Heart right ventricle (tissue), 16 donors: Measurements from ENCODE around the gene APPL2. TPM values are rescaled to one million over a fixed set of nuclear protein-coding genes. Genes with fewer than 3 reads are reported as not detected.

Source experiments
- ATAC-seq, 8 donors: fragments of 200-7000 bp; cut with Tn5 transposase; one replicate each; pipeline ENCODE4 v1.9.1; 2020; ENCODE audit warnings: mild to moderate bottlenecking in 8 of 8, moderate library complexity in 8 of 8, moderate number of reproducible peaks in 1 of 8
- DNase-seq, 2 donors: peaks; one replicate each; pipeline ENCODE4 v3.0.0-alpha.2; 2020
- H3K27ac ChIP-seq, 10 donors: fragments of 200-600 bp; sonication (generic) in 2 of 10; one replicate each; pipeline versions ENCODE4 v1.5.0 to v1.8.0; 2020 to 2022; ENCODE audit warnings: mild to moderate bottlenecking in 3 of 10
- H3K27me3 ChIP-seq, 7 donors: fragments of 200-600 bp; one replicate each; pipeline ENCODE4 v1.8.0; 2021 to 2022; ENCODE audit warnings: mild to moderate bottlenecking in 2 of 7
- H3K36me3 ChIP-seq, 9 donors: fragments of 200-600 bp; sonication (generic) in 1 of 9; one replicate each; pipeline versions ENCODE4 v1.5.0 to v1.8.0; 2020 to 2022; ENCODE audit warnings: mild to moderate bottlenecking in 2 of 9
- H3K4me1 ChIP-seq, 9 donors: fragments of 200-600 bp; sonication (generic) in 1 of 9; one replicate each; pipeline versions ENCODE4 v1.5.0 to v1.8.0; 2020 to 2022; ENCODE audit warnings: mild to moderate bottlenecking in 4 of 9
- H3K4me3 ChIP-seq, 10 donors: fragments of 200-600 bp; sonication (generic) in 2 of 10; one replicate each; pipeline versions ENCODE4 v1.5.0 to v1.8.0; 2020 to 2022; ENCODE audit warnings: mild to moderate bottlenecking in 7 of 10, moderate library complexity in 2 of 10
- H3K9me3 ChIP-seq, 11 donors: fragments of 200-600 bp in 10 of 11; sonication (generic) in 2 of 11; one replicate each; pipeline versions ENCODE4 v1.5.0 to v1.8.0; 2013 to 2022; ENCODE audit warnings: mild to moderate bottlenecking in 2 of 11, control low read depth in 1 of 11, moderate library complexity in 1 of 11
- WGBS, 2 donors: extraction: QIAGEN DNeasy Blood & Tissue Kit; methylation state at CpG; one replicate each; pipeline ENCODE4 v1.1.7; 2013; ENCODE audit warnings: inconsistent platforms in 1 of 2; 5-methylcytosine and 5-hydroxymethylcytosine counted together
- intact Hi-C, 10 donors: fragments of 100-400 bp; cut with DNase I; formaldehyde crosslinking; loops; one replicate each; pipeline versions ENCODE4 v1.11.1 to v1.14.2; 2022
- polyA plus RNA-seq, 2 donors: library from polyadenylated mRNA; stranded (reverse); fragments of 200-250 nt; gene quantifications; one replicate each; pipeline ENCODE4 v1.2.3, GENCODE V29; 2013
- total RNA-seq, 10 donors: library from RNA; stranded (reverse); fragmentation: NEBNext Ultra II Directional in 3 of 10; extraction: Animal tissue kit (Norgen Biotek cat#: 25700) in 3 of 10; gene quantifications; one replicate each; pipeline versions ENCODE4 v1.2.1 to v1.2.4, GENCODE V29; 2021 to 2023
- TF ChIP-seq, protein P1 (sequence below), 9 donors: fragments of 200-600 bp; sonication (generic) in 2 of 9; IDR thresholded peaks; one replicate each; pipeline versions ENCODE4 v1.5.0 to v1.8.0; 2021 to 2022; ENCODE audit warnings: antibody characterized with exemption in 9 of 9, mild to moderate bottlenecking in 5 of 9, moderate library complexity in 1 of 9
- donor health status: Arrhythmogenic right ventricular cardiomyopathy.
- donor health status: ischemic (EF 13 %, LVEDD 7.1; RV severe dilation, severe dysfunction).
- donor health status: healthy with polysubstance abuse.
- donor health status: DM: no; HTN: yes; CAD: no.
- donor health status: DM: no; HTN: no; CAD: no.
- donor health status: ischemic (EF 25% LVEDD 6.9; RV normal size, moderate dysfunction).
- donor health status: ischemic (EF 25% LVEDD 5.7; RV mildly dilated, moderate dysfunction).
- donor health status: healthy.
- donor health status: DM: yes; HTN: yes; CAD: no.
- donor health status: Ischemic cardiomyopathy.
- donor health status: ischemic (EF 35%, LVEDD 5.7; RV mildly dilated, moderate dysfunction).
- donor health status: nonischemic (EF 11% LVEDD 7.7; RV severe dilation, severe dysfunction).
- donor health status: DM: yes; HTN: yes; CAD: no.
- donor health status: PGD.
- donor health status: ischemic (EF 29% LVEDD 5.4; RV normal size, mild dysfunction).
- donor health status: nonischemic (EF 23%, LVEDD 6.1; RV moderate dilation, normal function).

The APPL2 gene
- total and polyA plus RNA-seq, 12 donors = 8.4 to 28.9 (median 19.0) TPM

DNA sequence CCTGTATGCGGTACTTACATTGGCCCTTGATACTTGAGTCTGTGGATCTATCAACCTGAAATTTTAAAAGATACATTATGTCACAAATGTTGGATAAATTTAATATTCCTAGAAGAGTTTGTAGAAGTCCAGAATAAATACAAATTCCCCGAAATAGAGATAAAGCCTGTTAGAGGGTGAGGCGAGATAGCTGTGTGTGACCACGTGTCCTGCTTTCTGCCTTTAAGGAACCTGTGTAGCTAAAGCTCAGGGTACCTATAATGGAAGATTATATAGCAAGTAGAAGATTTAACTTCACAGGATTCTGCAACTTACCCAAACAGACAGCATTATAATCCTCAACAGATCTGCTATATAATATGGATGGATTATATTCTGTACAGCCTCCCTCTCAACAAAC lies 58.8 kb downstream of the APPL2 start:
- Histone ChIP-seq H3K27ac (no peak overlapping the region), H3K27me3 (no peaks in the 10 kb centered on the region), H3K9me3 (peaks cover 0 to 30% (median 0%) of the 10 kb centered on the region in 11 donors), H3K4me3 (no peak overlapping the region), H3K4me1 (no peaks in the 10 kb centered on the region), H3K36me3 (peaks cover 0 to 82% (median 21%) of the 10 kb centered on the region in 9 donors)
- TF ChIP-seq, protein P1, sequence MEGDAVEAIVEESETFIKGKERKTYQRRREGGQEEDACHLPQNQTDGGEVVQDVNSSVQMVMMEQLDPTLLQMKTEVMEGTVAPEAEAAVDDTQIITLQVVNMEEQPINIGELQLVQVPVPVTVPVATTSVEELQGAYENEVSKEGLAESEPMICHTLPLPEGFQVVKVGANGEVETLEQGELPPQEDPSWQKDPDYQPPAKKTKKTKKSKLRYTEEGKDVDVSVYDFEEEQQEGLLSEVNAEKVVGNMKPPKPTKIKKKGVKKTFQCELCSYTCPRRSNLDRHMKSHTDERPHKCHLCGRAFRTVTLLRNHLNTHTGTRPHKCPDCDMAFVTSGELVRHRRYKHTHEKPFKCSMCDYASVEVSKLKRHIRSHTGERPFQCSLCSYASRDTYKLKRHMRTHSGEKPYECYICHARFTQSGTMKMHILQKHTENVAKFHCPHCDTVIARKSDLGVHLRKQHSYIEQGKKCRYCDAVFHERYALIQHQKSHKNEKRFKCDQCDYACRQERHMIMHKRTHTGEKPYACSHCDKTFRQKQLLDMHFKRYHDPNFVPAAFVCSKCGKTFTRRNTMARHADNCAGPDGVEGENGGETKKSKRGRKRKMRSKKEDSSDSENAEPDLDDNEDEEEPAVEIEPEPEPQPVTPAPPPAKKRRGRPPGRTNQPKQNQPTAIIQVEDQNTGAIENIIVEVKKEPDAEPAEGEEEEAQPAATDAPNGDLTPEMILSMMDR (IDR thresholded peaks at IDR 0.05) = no peak
- ATAC-seq (no peak), DNase-seq (no peak)
- 91 to 93% methylated on average over 4 of the region's 4 CpGs for WGBS, 2 donors
- intact Hi-C loops = loop anchor here in 2 of 10 donors (10.0 kb wide), 1 partner anchor 52 kb away; no protein-coding TSS in a partner anchor

DNA sequence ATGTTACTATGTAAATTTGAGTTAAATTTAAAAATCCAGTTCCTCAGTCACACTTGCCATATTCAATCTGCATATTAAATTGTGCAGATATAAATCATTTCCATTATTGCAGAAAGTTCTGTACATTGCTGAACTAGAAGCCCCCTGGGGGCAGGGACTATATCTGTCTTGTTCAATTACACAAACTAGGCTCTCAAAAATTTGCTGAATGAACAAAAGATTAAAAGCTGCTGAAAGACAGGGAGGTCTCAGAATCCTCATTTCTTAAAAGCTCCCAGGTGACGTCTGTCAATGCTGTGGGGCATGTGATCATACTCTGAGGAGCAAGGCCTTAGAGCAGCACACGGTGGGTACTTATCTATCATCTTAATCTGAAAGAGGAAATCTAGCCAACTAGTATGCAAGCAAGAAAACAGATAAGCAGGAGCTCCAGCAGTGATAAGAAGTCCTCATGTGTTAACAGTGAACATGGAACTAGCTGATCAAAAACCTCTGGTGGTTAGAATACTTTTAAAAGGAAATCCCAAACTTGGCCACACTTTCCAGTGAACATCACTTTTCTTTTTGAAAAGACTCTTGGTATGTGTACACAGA lies 60.5 kb downstream of the APPL2 start:
- no peaks in the 10 kb centered on the region for H3K4me1 ChIP-seq
- H3K4me3 ChIP-seq = no peak overlapping the region
- H3K27me3 ChIP-seq = no peaks in the 10 kb centered on the region
- DNase-seq (no peak), ATAC-seq (peak in 1 of 8 donors; percentile 12)
- 59 to 62% methylated on average over 2 of the region's 2 CpGs for WGBS, 2 donors
- TF ChIP-seq, protein P1 (IDR thresholded peaks at IDR 0.05) = no peak
- H3K36me3 ChIP-seq = peaks cover 0 to 91% (median 30%) of the 10 kb centered on the region in 9 donors
- H3K9me3 ChIP-seq = peaks cover 0 to 17% (median 0%) of the 10 kb centered on the region in 11 donors
- H3K27ac ChIP-seq = no peak overlapping the region
- intact Hi-C loops = loop anchor here in 2 of 10 donors (10.0 kb wide), 1 partner anchor 51 kb away; no protein-coding TSS in a partner anchor

DNA sequence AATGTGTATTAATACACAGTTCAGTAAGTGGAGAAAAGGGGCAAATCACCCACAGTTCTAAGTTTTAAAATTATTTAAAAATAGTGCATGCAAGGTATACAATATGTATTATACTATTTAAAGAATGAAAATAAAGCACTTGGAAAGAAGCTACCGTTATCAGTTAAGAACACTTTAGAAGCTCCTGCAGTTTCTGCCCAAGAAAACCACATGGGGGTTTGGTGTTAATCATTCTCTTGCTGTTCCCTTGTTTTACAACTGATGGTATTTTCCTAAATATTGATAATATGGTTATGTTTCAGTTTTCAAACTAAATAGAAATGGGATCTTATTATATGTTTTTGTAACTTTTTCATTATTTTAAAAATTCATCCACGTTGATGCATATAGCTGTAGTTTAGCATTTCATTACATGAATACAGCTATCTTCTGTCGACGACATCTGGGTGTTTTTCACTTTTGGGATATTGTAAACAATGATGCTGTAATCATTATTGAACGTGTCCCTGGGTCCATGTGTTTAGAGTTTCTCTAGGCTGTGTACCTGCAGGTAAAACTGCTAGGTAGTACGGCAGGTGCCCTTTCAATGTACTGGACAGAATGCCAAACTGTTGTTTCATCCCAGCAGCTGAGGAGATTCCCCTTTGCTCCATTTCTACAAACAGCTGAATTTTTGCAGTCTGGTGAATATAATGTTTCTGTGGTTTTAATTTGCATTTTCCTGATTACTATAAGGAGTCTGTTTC lies 64.1 kb downstream of the APPL2 start:
- DNase-seq (no peak), ATAC-seq (no peak)
- Histone ChIP-seq H3K27ac (no peak overlapping the region), H3K36me3 (peaks cover 0 to 100% (median 37%) of the 10 kb centered on the region in 9 donors), H3K4me1 (no peaks in the 10 kb centered on the region), H3K4me3 (no peak overlapping the region), H3K27me3 (no peaks in the 10 kb centered on the region), H3K9me3 (no peaks in the 10 kb centered on the region)
- TF ChIP-seq, protein P1 (IDR thresholded peaks at IDR 0.05) = no peak
- 85 to 86% methylated on average over 6 of the region's 6 CpGs for WGBS, 2 donors
- intact Hi-C loops = loop anchor here in 2 of 10 donors (10.0 kb wide), 1 partner anchor 47 kb away; no protein-coding TSS in a partner anchor

DNA sequence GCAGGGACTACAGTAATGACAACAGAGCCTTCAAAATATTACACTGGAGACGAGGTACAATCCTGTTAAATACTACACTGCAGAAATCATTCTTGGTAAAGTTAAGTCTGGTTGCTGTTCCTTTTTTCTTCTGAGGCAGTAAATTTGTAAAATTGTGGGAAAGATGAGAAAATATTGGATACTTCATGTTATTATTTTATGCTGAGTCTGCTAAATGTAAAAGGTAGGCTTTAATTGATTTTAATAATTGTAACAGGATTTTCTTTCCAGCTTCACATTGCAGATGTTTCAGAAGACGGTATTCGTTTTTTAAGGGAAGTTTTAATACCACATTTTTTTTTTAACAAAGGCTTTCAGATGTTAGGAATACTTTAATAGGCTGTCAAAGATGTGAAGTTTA lies 65.8 kb downstream of the APPL2 start:
- 90 to 96% methylated on average over 3 of the region's 3 CpGs for WGBS, 2 donors
- Histone ChIP-seq H3K4me1 (no peaks in the 10 kb centered on the region), H3K9me3 (no peaks in the 10 kb centered on the region), H3K36me3 (peaks cover 0 to 100% (median 41%) of the 10 kb centered on the region in 9 donors), H3K4me3 (no peak overlapping the region), H3K27me3 (no peaks in the 10 kb centered on the region), H3K27ac (no peak overlapping the region)
- TF ChIP-seq, protein P1 (IDR thresholded peaks at IDR 0.05) = no peak
- ATAC-seq = no peak
- intact Hi-C loops = loop anchor here in 2 of 10 donors (10.0 kb wide), 1 partner anchor 45 kb away; no protein-coding TSS in a partner anchor
- DNase-seq = no peak
